Memory B cell (primary cell): Measurements from ENCODE around the gene TEX47.

ENCODE experiments used
- ATAC-seq: fragments of 150-1000 bp; cut with Tn5 transposase; 2 replicates; pipeline ENCODE4 v1.10.0; 2021; ENCODE audit warnings: low read depth, mild to moderate bottlenecking, moderate library complexity
- DNase-seq, 2 donors: peaks; one replicate each; pipeline ENCODE4 v3.0.0; 2022; ENCODE audit warnings: low spot score in 2 of 2
- H3K27ac Mint-ChIP-seq: one replicate; pipeline ENCODE4 v1.8.0; 2022; ENCODE audit warnings: mild to moderate bottlenecking, moderate library complexity, mixed read lengths
- H3K27me3 Mint-ChIP-seq: one replicate; pipeline ENCODE4 v1.8.0; 2022; ENCODE audit warnings: mixed read lengths
- H3K36me3 Mint-ChIP-seq: one replicate; pipeline ENCODE4 v1.8.0; 2022; ENCODE audit warnings: mild to moderate bottlenecking, mixed read lengths
- H3K4me1 Mint-ChIP-seq: one replicate; pipeline ENCODE4 v1.8.0; 2022; ENCODE audit warnings: mixed read lengths
- H3K4me3 Mint-ChIP-seq: one replicate; pipeline ENCODE4 v1.8.0; 2022; ENCODE audit warnings: mild to moderate bottlenecking, moderate library complexity, mixed read lengths
- H3K9me3 Mint-ChIP-seq: one replicate; pipeline ENCODE4 v1.8.0; 2022; ENCODE audit warnings: mixed read lengths

TEX47 gene

DNA sequence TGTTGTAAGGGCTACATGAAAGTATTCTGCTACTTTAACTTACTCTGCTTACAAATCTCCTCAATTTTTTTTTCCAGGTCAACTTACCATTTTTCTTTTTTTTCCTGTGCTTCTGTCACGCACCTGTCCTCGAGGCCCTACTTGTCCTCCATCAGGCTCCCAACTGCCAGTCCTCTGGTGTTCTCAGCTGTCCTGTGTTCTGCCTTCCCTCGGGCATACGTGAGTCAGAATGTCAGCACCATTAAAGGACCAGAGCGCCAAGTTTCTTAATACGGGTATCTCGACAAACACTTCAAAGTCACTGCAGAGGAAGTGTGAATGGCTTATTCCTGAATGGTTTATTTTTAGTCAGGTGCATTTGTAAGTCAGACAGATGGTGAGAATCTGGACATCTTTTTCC is at the start of gene TEX47:
TSS of gene TEX47 (minus strand) at position 185 of the 400 bp plus-strand sequence. CDS start 795 bp downstream, outside the sequence.
- DNase-seq (no peak), ATAC-seq (no peak)
- Mint-ChIP-seq H3K9me3 (no peaks in the 10 kb centered on the region), H3K4me1 (no peaks in the 10 kb centered on the region), H3K36me3 (no peaks in the 10 kb centered on the region), H3K4me3 (no peak within 1 kb of the TSS), H3K27ac (no peak within 1 kb of the TSS), H3K27me3 (no peaks in the 10 kb centered on the region)

DNA sequence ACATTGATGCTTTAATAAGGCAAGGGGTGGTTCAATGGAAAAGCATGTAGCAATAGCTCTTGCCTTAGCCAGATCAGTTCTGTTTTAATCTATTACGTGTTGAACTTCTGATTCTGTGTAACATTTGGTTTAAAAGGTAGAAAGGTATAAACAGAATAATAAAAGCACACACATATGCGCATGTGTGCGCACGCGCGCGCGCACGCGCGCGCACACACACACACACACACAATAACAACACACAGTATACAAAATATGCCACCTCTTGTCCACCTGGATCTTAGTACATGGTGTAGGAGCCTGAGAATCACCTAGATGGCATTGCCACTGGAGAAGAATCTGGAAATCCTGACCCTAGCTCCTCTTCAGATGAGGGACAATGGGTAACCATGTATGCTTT is 49.6 kb upstream of the TEX47 start:
- DNase-seq: no peak
- H3K27ac Mint-ChIP-seq: no peak overlapping the region
- H3K4me3 Mint-ChIP-seq: no peak overlapping the region
- H3K27me3 Mint-ChIP-seq: no peaks in the 10 kb centered on the region
- no peaks in the 10 kb centered on the region for H3K4me1 Mint-ChIP-seq
- no peaks in the 10 kb centered on the region for H3K36me3 Mint-ChIP-seq
- no peak for ATAC-seq
- H3K9me3 Mint-ChIP-seq: no peaks in the 10 kb centered on the region

DNA sequence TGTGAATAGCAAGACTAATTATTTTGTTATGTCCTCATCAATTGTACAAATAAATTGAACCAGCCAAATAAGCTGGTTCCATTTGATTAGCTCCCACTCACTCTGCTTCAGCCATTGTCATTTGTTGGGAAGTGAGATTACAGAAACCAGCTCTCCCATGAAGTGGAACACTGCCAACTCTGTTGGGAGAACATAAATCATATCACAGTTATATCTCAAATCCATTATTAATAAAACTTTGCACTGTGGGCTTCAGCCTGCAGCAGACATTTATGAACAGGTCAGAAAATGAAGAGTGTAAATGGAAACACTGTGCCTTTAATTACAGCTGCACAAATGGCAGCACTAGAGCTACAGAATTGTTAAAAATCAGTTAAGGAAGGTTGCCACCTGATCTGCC is 46.7 kb upstream of the TEX47 start:
- H3K4me1 Mint-ChIP-seq: no peaks in the 10 kb centered on the region
- no peak overlapping the region for H3K4me3 Mint-ChIP-seq
- no peaks in the 10 kb centered on the region for H3K9me3 Mint-ChIP-seq

DNA sequence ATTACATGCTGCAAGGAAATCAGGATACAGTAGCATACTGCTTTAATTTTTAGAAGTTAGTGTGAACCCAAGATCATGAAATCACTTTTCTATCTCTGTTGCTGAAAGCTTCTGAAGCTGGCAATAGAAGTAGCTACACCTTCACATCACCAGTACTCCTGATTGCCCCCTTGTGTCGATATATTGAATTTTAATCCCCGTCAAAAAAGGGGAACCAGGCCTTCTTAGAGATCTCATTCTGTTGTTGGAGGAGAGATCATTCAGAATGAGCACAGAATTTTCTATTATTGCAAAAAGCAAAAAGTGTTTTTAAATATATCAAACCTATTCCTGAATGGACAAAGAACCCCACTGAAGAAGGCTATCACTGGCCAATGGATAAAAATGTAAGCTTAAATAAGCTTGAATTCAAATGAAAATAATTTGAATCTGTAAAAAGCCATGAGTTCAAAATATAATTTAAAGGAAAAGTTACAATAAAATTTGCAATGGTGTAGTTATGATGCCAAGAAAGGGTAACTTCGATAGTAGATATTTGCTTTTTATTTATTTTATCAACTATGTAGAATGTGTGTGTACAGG is 39.7 kb upstream of the TEX47 start:
- Mint-ChIP-seq H3K27ac (no peak overlapping the region), H3K27me3 (no peaks in the 10 kb centered on the region), H3K36me3 (no peaks in the 10 kb centered on the region), H3K9me3 (no peaks in the 10 kb centered on the region), H3K4me1 (no peaks in the 10 kb centered on the region), H3K4me3 (no peak overlapping the region)
- ATAC-seq (no peak), DNase-seq (no peak)

More for the DNA sequence above, 46.7 kb upstream of the TEX47 start:
- Mint-ChIP-seq H3K27ac (no peak overlapping the region), H3K27me3 (no peaks in the 10 kb centered on the region), H3K36me3 (no peaks in the 10 kb centered on the region)
- ATAC-seq: no peak
- DNase-seq: no peak

DNA sequence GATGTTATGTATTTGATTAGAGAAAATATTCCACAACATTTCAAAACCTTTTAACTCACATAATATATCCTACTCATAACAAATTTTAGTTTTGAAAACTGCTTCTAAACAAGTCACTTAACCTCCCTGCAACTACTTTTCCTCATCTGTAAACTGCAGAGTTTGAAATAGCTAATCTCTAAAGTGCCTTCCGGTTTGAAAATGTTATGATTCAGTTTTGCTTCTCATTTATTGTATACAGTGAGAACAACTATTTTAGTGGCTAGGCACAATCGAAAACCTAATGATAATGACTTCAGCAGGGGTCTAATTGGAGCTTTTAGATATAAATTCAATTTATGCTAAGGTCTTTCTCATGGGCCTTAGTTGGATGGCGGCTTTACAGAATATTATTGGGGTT is 30.7 kb upstream of the TEX47 start:
- peaks cover 3% of the 10 kb centered on the region for H3K9me3 Mint-ChIP-seq

DNA sequence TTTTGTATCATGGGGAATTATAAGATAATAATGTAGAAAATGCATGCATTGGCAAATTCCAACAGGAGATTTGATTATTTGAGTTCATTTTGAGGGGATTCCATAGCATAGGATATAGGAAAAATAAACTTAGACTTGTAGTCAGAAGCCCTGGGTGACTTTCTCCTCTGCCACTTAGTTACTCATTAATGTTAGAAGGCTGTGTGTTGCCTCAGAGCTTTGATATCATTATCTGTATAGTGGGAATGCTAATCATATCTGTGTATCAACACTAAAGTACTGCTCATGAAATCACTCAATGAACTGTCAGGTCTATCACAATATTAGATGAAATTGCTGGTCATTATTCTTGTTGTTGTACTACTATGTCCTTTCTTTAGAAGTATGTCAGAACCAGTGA is 23.0 kb upstream of the TEX47 start:
- no peak overlapping the region for H3K27ac Mint-ChIP-seq
- ATAC-seq (no peak), DNase-seq (no peak)
- H3K4me1 Mint-ChIP-seq: no peaks in the 10 kb centered on the region
- no peak overlapping the region for H3K4me3 Mint-ChIP-seq
- peaks cover 3% of the 10 kb centered on the region for H3K9me3 Mint-ChIP-seq
- no peaks in the 10 kb centered on the region for H3K27me3 Mint-ChIP-seq
- H3K36me3 Mint-ChIP-seq: no peaks in the 10 kb centered on the region

More for the DNA sequence above, 30.7 kb upstream of the TEX47 start:
- no peaks in the 10 kb centered on the region for H3K36me3 Mint-ChIP-seq
- H3K27ac Mint-ChIP-seq: no peak overlapping the region
- DNase-seq: no peak
- no peaks in the 10 kb centered on the region for H3K27me3 Mint-ChIP-seq
- H3K4me3 Mint-ChIP-seq: no peak overlapping the region
- no peak for ATAC-seq
- H3K4me1 Mint-ChIP-seq: no peaks in the 10 kb centered on the region

DNA sequence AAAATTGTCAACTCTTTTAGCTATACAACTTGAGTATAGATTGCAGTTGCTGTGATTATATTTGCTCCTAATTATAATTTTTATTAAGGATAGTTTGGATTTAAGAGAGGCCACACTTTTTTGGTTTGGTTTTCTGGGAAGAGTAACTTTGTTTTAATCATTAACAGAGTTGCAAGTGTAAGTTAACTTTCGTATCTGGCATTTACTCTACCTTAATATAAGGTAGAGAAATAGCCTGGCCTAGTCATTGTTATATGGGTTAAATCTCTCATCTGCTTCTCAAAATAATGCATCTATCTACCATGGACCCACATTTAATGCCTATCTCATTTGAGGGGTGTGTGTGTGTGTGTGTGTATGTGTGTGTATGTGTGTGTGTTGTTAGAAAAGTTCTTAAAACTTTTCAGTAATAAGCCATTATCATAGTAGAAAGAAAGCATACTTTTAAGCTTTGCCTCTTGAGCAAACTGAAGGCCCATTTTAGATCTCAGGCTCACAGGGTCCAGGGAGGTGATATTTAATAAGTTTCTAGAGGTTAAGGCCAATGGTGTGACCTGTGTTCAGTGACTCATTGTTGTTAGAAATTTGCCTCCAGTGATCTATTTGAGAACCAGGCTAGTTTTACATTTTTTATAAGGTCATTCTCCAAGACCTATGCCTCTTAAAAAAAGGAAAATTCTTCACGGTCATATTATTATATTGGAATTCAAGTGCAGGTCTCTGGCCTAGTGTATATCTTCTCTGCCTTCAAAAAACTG is 10.9 kb upstream of the TEX47 start:
- ATAC-seq (no peak), DNase-seq (no peak)
- Mint-ChIP-seq H3K9me3 (no peaks in the 10 kb centered on the region), H3K27me3 (peaks cover 1% of the 10 kb centered on the region), H3K4me1 (no peaks in the 10 kb centered on the region), H3K4me3 (no peak overlapping the region), H3K27ac (no peak overlapping the region), H3K36me3 (no peaks in the 10 kb centered on the region)

DNA sequence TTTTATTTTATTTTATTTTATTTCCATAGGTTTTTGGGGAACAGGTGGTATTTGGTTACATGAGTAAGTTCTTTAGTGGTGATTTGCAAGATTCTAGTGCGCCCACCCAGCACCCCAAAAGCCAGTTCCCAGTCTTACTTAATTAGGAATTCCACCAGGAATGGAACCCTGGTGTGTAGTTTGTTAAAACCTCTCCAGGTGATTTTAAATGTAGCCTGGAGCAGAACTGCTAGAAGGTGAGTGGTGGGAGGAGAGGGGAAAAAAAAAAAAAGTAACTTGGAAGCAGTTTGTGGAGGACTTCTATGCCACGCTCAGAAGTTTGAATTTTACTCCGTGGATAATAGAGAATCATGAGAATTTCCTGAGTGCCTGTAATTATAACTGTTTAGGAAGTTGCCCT is 5.5 kb upstream of the TEX47 start:
- H3K27me3 Mint-ChIP-seq: peaks cover 1% of the 10 kb centered on the region
- no peak for ATAC-seq
- H3K4me3 Mint-ChIP-seq: no peak overlapping the region
- no peak for DNase-seq
- H3K9me3 Mint-ChIP-seq: no peaks in the 10 kb centered on the region
- no peaks in the 10 kb centered on the region for H3K4me1 Mint-ChIP-seq
- H3K27ac Mint-ChIP-seq: no peak overlapping the region
- no peaks in the 10 kb centered on the region for H3K36me3 Mint-ChIP-seq

DNA sequence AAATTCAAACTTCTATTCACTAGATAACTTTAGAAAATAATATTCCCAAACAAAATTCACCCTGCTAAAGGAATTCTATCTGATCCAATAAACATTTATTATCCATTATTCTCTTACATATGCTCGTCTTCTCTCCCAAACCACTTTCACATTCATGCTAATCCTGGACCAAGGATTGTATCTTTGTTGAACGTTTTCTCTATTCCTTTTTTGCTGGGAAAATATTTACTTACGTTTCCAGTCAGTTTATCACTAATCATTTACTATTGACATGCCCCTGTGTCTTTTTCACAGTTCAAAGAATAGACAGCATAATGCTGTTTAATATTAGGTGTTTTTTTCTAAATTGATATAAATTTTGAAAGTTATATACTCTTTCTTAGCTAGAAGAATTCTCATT is 3.2 kb downstream of the TEX47 start:
- H3K4me3 Mint-ChIP-seq: no peak overlapping the region
- no peaks in the 10 kb centered on the region for H3K27me3 Mint-ChIP-seq
- H3K27ac Mint-ChIP-seq: no peak overlapping the region
- ATAC-seq: no peak
- no peak for DNase-seq
- no peaks in the 10 kb centered on the region for H3K4me1 Mint-ChIP-seq
- no peaks in the 10 kb centered on the region for H3K36me3 Mint-ChIP-seq
- no peaks in the 10 kb centered on the region for H3K9me3 Mint-ChIP-seq

DNA sequence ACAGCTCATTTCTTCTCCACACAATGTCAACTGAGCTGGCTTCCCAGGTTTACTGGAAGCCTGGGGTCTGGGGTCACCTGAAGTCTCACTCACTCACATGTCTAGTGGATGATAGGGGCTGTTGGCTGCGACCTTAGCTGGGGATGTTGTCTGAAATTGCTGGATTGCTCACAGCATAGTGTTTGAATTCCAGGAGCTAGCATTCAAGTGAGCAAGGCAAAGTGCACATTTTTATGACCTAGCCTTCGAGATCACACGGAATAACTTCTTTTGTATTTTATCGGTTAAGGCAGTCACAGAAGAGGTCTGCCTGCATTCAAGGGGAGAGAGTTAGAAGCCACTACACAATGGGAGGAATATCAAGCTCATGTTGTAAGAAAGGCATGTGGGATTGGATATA is 3.6 kb downstream of the TEX47 start:
- no peaks in the 10 kb centered on the region for H3K27me3 Mint-ChIP-seq
- no peak overlapping the region for H3K4me3 Mint-ChIP-seq
- no peaks in the 10 kb centered on the region for H3K9me3 Mint-ChIP-seq
- no peaks in the 10 kb centered on the region for H3K36me3 Mint-ChIP-seq
- H3K27ac Mint-ChIP-seq: no peak overlapping the region
- no peak for DNase-seq
- ATAC-seq: no peak
- H3K4me1 Mint-ChIP-seq: no peaks in the 10 kb centered on the region

DNA sequence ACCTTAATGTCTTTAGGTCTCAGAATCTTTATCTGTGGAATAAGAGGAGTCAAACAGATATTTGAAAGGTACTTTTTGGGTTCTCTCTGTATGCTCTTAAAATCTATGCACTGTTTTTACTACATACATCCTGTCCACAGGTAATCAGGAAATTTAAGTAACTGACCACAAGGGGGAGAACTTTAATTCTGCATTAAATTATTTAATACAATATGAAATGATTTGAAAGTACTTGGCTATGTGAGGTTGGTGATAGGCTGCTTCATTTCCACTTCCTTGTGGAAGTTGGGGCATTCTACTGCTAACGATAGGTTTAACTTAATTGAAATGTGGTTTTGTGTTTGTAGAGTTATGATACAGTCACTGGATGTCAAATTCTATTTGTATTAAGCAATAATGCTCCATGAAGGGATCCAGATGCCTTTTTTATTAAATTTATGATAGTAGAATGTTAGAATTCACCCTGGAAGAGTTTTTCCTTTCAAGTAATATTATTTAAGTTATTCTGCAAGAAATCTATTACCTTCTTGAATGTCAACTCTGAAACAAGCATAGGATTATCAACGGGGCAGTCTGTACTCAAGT is 6.0 kb downstream of the TEX47 start:
- Mint-ChIP-seq H3K27me3 (no peaks in the 10 kb centered on the region), H3K4me3 (no peak overlapping the region), H3K27ac (no peak overlapping the region), H3K36me3 (no peaks in the 10 kb centered on the region), H3K4me1 (no peaks in the 10 kb centered on the region), H3K9me3 (no peaks in the 10 kb centered on the region)
- DNase-seq (no peak), ATAC-seq (no peak)

DNA sequence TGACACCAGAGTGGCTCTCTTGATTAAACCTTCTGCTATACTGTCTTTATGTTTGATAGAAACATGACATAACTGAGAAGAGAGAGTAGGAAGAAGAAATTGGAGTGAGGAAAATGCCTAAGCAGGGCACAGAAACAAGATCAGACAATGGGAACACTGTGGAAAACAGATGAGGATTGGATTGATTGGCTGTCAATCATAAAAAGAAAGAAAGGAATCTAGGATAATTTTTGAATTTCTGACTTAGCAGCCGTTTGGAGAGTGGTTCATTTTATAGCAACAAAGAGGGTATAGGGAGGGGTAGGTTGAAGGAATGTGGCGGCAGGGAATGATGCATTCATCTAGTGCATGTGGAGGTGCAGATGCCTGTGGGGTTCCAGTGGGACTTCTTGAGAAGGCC is 7.8 kb downstream of the TEX47 start:
- DNase-seq: no peak
- H3K9me3 Mint-ChIP-seq: no peaks in the 10 kb centered on the region
- no peaks in the 10 kb centered on the region for H3K27me3 Mint-ChIP-seq
- H3K36me3 Mint-ChIP-seq: no peaks in the 10 kb centered on the region
- no peak overlapping the region for H3K27ac Mint-ChIP-seq
- ATAC-seq: no peak
- H3K4me1 Mint-ChIP-seq: no peaks in the 10 kb centered on the region
- no peak overlapping the region for H3K4me3 Mint-ChIP-seq

DNA sequence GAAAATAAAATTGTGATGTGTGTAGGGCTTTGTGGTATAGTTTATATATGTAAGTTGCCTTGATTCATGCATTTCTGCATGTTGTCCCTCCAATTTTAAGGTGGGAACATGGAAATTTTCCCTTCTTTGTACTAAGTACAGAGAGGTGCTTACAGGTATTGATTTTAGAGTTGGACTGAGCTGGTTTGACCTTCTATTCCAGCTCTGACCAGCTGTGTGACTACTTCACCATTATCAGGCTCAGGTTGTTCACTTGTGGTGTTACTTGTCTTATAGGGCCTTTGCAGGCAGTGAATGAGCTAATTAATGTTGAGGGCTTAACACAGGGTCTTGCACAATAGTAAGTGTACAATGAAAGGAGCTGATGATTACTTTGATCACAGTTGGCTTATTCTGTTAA is 19.7 kb downstream of the TEX47 start:
- peaks cover 2% of the 10 kb centered on the region for H3K27me3 Mint-ChIP-seq
- H3K27ac Mint-ChIP-seq: no peak overlapping the region
- H3K36me3 Mint-ChIP-seq: no peaks in the 10 kb centered on the region
- H3K4me1 Mint-ChIP-seq: no peaks in the 10 kb centered on the region
- no peaks in the 10 kb centered on the region for H3K9me3 Mint-ChIP-seq
- no peak overlapping the region for H3K4me3 Mint-ChIP-seq
- DNase-seq (no peak), ATAC-seq (no peak)

DNA sequence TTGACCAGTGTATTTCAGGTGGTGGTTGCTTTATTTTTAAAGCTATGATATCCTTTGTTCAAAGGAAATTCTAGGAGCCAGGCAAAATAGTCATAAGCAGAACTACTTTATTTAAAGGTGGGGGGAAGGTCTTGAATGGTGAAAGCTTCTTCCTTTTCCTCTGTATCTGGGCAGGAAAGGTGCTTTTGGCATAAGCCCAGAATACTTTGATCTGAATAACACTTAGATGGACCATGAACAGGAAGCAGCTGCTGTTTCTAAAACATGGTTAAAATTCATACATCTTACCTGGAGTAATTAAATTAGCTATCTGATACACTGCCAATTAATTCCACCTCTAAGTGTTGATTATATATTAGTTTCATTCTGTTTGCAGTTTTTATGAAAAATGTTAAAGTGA is 22.8 kb downstream of the TEX47 start:
- H3K36me3 Mint-ChIP-seq: no peaks in the 10 kb centered on the region
- H3K27me3 Mint-ChIP-seq: no peaks in the 10 kb centered on the region
- H3K4me1 Mint-ChIP-seq: no peaks in the 10 kb centered on the region
- no peaks in the 10 kb centered on the region for H3K9me3 Mint-ChIP-seq
- H3K4me3 Mint-ChIP-seq: no peak overlapping the region
- DNase-seq (no peak), ATAC-seq (no peak)
- no peak overlapping the region for H3K27ac Mint-ChIP-seq

DNA sequence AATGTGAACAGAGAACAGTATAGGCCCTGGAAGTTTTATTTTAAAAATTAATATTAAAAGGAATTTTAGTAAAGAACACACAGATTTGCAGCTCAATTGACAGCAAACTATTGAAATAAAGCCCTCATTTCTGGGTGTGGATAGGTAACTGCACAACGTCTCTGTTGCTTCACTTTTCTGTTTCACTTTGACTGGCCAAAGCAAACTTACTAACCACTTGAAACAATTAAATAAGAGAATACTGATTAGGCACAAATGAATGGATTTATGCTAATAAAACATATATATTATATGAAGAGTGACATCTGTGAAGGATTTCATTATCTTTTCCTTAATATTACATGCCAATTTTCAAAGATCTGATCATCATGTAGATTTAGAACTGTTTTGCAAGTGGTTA is 24.1 kb downstream of the TEX47 start:
- H3K27me3 Mint-ChIP-seq: no peaks in the 10 kb centered on the region
- H3K4me1 Mint-ChIP-seq: no peaks in the 10 kb centered on the region
- H3K27ac Mint-ChIP-seq: no peak overlapping the region
- H3K9me3 Mint-ChIP-seq: peaks cover 3% of the 10 kb centered on the region
- no peak overlapping the region for H3K4me3 Mint-ChIP-seq
- DNase-seq: no peak
- H3K36me3 Mint-ChIP-seq: no peaks in the 10 kb centered on the region
- ATAC-seq: no peak
